AG04449 (cell line): Measurements from ENCODE around the gene NIP7.

ENCODE experiments used
- CTCF ChIA-PET: fragments of 350-600 bp; formaldehyde crosslinking; extraction: SDS; loops from one replicate; lab custom pipeline; 2021; ENCODE audit warnings: antibody characterized with exemption; lab: Yijun Ruan, JAX
- POLR2A ChIA-PET: fragments of 400-600, 350-600 bp; formaldehyde crosslinking; extraction: SDS; loops from one replicate; lab custom pipeline; 2020; ENCODE audit warnings: antibody characterized with exemption, inconsistent platforms; lab: Yijun Ruan, JAX
- DNase-seq: peaks from one replicate; pipeline ENCODE4 v3.0.0-alpha.2; 2010; ENCODE audit warnings: low read depth, low spot score
- H3K4me3 ChIP-seq: 2 replicates; pipeline ENCODE4 v1.5.1; 2011; ENCODE audit warnings: low read depth, mild to moderate bottlenecking, control low read depth, low read length
- TF ChIP-seq, protein P1 (sequence below): IDR thresholded peaks from one replicate; pipeline ENCODE4 v1.5.1; 2011; ENCODE audit warnings: mild to moderate bottlenecking, moderate library complexity, low read length, control low read depth, inconsistent platforms; ENCODE audit not compliant: insufficient read depth; ENCODE audit errors: missing control alignments

NIP7 gene

DNA sequence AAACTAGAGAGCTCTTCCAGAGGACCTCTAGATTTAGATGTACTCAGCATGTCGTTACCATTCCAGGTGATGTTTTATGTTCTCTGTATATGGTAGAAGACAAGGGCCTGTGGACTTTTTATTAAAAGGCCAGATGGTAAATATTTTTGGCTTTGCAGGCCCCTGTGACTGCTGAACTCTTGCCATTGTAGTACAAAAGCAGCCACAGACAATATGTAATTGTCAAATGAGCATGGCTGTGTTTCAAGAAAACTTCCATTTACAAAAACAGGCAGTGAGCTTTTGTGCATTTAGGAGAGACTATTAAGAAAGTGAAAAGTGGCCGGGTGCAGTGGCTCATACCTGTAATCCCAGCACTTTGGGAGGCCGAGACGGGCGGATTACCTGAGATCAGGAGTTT, 4.6 kb downstream of the NIP7 start:
- DNase-seq: no peak
- TF ChIP-seq, protein P1, sequence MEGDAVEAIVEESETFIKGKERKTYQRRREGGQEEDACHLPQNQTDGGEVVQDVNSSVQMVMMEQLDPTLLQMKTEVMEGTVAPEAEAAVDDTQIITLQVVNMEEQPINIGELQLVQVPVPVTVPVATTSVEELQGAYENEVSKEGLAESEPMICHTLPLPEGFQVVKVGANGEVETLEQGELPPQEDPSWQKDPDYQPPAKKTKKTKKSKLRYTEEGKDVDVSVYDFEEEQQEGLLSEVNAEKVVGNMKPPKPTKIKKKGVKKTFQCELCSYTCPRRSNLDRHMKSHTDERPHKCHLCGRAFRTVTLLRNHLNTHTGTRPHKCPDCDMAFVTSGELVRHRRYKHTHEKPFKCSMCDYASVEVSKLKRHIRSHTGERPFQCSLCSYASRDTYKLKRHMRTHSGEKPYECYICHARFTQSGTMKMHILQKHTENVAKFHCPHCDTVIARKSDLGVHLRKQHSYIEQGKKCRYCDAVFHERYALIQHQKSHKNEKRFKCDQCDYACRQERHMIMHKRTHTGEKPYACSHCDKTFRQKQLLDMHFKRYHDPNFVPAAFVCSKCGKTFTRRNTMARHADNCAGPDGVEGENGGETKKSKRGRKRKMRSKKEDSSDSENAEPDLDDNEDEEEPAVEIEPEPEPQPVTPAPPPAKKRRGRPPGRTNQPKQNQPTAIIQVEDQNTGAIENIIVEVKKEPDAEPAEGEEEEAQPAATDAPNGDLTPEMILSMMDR: no peak
- H3K4me3 ChIP-seq: no peak overlapping the region
- ChIA-PET CTCF (interaction anchor here (1.0 kb wide), 2 partner anchors 18 to 27 kb away, joined by 3 read pairs; no protein-coding TSS in a partner anchor), POLR2A (interaction anchor here (1.1 kb wide), 1 partner anchor 14 kb away, joined by 3 read pairs; the partner anchor contains the start of gene PDF)

DNA sequence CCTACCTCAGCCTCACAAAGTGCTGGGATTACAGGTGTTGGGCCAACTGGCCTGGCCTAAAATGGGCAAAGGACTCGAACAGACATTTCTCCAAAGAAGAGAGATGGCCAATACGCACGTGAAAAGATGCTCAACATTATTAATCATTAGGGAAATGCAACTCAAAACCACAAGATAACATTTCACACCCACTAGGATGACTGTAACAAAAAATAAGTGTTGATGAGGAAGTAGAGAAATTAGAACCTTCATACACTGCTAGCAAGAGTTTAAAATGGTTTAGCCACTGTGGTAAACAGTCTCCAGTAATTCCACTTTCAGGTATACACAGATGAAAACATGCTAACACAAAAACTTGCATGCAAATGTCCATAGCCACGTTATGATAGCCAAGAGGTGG, 6.4 kb downstream of the NIP7 start:
- ChIA-PET POLR2A (interaction anchor here (0.7 kb wide), 1 partner anchor 13 kb away, joined by 3 read pairs; no protein-coding TSS in a partner anchor), CTCF (interaction anchor here (0.9 kb wide), 1 partner anchor 12 kb away, joined by 3 read pairs; no protein-coding TSS in a partner anchor)
- TF ChIP-seq, protein P1: no peak

DNA sequence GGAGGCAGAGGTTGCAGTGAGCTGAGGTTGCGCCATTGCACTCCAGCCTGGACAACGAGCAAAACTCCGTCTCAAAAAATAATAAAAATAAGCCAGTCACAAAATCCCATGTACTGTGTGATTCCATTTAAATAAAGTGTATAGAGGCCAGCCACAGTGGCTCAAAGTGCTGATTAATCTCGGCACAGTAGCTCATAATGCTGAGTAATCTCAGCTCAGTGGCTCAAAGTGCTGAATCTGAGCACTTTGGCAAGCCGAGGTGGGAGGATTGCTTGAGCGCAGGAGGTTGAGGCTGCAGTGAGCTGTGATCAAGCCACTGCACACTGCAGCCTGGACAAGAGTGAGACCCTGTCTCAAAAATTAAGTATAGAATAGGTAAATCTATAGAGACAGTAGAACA, 7.1 kb downstream of the NIP7 start:
- H3K4me3 ChIP-seq: no peak overlapping the region
- ChIA-PET POLR2A (no interaction called here), CTCF (interaction anchor here (0.8 to 0.9 kb wide), 2 partner anchors 10 to 12 kb away, joined by 3 read pairs; no protein-coding TSS in a partner anchor)
- DNase-seq: no peak
- TF ChIP-seq, protein P1: no peak

More for the DNA sequence above, 6.4 kb downstream of the NIP7 start:
- no peak for DNase-seq
- no peak overlapping the region for H3K4me3 ChIP-seq

DNA sequence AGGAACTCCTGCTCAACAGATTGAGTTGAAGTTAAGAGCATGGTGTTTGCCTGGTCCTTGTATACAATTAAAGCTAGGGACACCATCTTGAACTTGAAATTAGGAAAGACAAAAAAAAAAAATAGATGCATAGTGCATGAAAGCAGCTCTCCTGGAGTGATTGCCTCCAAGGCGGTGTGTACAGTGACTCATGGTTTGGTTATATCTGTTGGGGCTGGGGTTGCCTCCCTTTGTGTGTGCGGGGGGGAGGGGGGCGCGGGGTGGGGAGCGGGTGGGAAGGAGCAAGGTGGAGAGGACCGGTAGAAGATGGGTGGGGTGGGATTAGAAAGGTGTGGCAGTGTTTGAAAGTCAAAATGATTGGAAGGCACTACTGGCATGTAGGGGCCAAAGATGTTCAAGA, 8.7 kb downstream of the NIP7 start:
- ChIA-PET CTCF (no interaction called here), POLR2A (no interaction called here)
- no peak overlapping the region for H3K4me3 ChIP-seq
- no peak for DNase-seq
- TF ChIP-seq, protein P1: no peak

DNA sequence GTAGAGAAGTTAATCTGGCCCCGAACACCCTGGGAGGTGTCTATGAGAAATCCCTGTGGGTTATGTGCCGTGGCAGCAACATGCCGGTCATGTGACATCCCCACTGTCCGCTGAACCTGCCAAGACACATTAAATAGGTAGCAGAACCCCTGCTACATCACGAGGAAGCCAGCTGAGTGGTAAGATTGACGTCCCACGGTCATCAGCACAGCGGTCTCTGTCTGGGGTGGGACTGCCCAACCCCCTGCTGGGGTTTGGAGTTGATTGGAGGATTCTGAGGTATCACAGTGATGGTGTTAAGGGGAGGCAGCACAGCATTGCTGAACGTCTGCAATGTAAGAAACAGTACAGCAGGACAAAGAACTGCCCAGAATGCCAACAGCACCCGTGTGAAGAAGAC, 10.0 kb downstream of the NIP7 start:
- no peak overlapping the region for H3K4me3 ChIP-seq
- ChIA-PET POLR2A (no interaction called here), CTCF (interaction anchor here (1.4 kb wide), 1 partner anchor 10 kb away, joined by 3 read pairs; no protein-coding TSS in a partner anchor)
- no peak for DNase-seq
- TF ChIP-seq, protein P1: no peak

DNA sequence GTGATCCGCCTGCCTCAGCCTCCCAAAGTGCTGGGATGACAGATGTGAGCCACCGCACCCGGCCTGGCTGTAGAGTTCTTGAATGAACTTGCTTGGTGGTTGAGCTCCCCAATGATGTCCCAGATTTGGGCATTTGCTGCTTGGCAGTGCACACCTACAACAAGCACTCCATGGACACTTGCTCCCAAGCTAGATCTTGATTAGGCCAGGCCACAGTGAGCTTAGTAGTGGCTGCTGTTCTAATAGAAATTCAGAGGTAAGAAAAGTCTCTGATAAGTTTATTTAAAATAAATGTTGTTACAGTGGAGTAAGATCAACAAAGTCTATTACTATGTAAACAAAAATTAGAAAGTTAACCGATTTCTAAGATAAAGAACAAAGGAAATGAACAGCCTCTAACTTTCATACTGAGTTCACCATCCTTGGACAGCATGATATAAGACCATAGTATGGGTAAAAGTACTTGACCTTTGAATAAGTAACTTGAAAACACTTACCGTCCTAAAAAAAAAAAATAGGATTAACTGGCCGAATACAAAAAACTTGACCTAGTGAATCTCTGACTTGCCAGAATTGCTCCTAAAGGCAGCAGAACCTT, 11.1 kb downstream of the NIP7 start:
- POLR2A ChIA-PET: no interaction called here
- no peak overlapping the region for H3K4me3 ChIP-seq
- TF ChIP-seq, protein P1: no peak
- no peak for DNase-seq
- CTCF ChIA-PET: interaction anchor here (1.4 to 1.9 kb wide), 2 partner anchors 9 to 10 kb away, joined by 3 to 6 read pairs; no protein-coding TSS in a partner anchor
